Trophoblast cell (in vitro differentiated cells and primary cell): ENCODE measurements around the gene CAPN2.

Source experiments
- DNase-seq, 2 donors: peaks; one replicate each; pipeline ENCODE4 v3.0.0-alpha.2; 2016
- H2AFZ ChIP-seq: 2 replicates; pipeline ENCODE4 v1.6.1; 2013; ENCODE audit warnings: low read length, moderate library complexity, mild to moderate bottlenecking; ENCODE audit not compliant: insufficient read depth, poor library complexity
- H2AK5ac ChIP-seq: 2 replicates; pipeline ENCODE4 v1.6.1; 2013; ENCODE audit warnings: mild to moderate bottlenecking, low read length
- H2BK120ac ChIP-seq: 2 replicates; pipeline ENCODE4 v1.6.1; 2013; ENCODE audit warnings: low read length, mild to moderate bottlenecking, moderate library complexity; ENCODE audit not compliant: insufficient read depth, poor library complexity
- H2BK12ac ChIP-seq: 2 replicates; pipeline ENCODE4 v1.6.1; 2013; ENCODE audit warnings: mild to moderate bottlenecking, low read length, moderate library complexity
- H2BK5ac ChIP-seq: 2 replicates; pipeline ENCODE4 v1.6.1; 2013; ENCODE audit warnings: low read length, low read depth, moderate library complexity, mild to moderate bottlenecking; ENCODE audit not compliant: poor library complexity
- H3K14ac ChIP-seq: 2 replicates; pipeline ENCODE4 v1.6.1; 2013; ENCODE audit warnings: mild to moderate bottlenecking, low read length
- H3K18ac ChIP-seq: 2 replicates; pipeline ENCODE4 v1.6.1; 2013; ENCODE audit warnings: mild to moderate bottlenecking, low read length
- H3K23ac ChIP-seq: 2 replicates; pipeline ENCODE4 v1.6.1; 2013; ENCODE audit warnings: low read length
- H3K27ac ChIP-seq: 2 replicates; pipeline ENCODE4 v1.5.1; 2013; ENCODE audit warnings: low read depth, mild to moderate bottlenecking, inconsistent platforms, low read length, moderate library complexity
- H3K27me3 ChIP-seq: 2 replicates; pipeline ENCODE4 v1.6.1; 2013; ENCODE audit warnings: inconsistent platforms, mild to moderate bottlenecking, low read length, moderate library complexity; ENCODE audit not compliant: insufficient read depth
- H3K36me3 ChIP-seq, 2 experiments: 1 replicate in 1 of 2; 2 replicates in 1 of 2; pipeline ENCODE4 v1.6.1; 2013; ENCODE audit warnings: low read length in 2 of 2, mild to moderate bottlenecking in 2 of 2, moderate library complexity in 1 of 2; ENCODE audit not compliant: insufficient read depth in 2 of 2, control insufficient read depth in 1 of 2
- H3K4ac ChIP-seq: 2 replicates; pipeline ENCODE4 v1.6.1; 2013; ENCODE audit warnings: low read depth, mild to moderate bottlenecking, low read length, moderate library complexity
- H3K4me1 ChIP-seq, 2 experiments: 1 replicate in 1 of 2; 2 replicates in 1 of 2; pipeline ENCODE4 v1.6.1; 2013; ENCODE audit warnings: low read length in 2 of 2, mild to moderate bottlenecking in 2 of 2, moderate library complexity in 1 of 2; ENCODE audit not compliant: insufficient read depth in 2 of 2, control insufficient read depth in 1 of 2
- H3K4me2 ChIP-seq: 2 replicates; pipeline ENCODE4 v1.6.1; 2013; ENCODE audit warnings: inconsistent platforms, mild to moderate bottlenecking, low read length, moderate library complexity
- H3K4me3 ChIP-seq: 2 replicates; pipeline ENCODE4 v1.5.1; 2013; ENCODE audit warnings: mild to moderate bottlenecking, low read depth, low read length, inconsistent platforms
- H3K79me1 ChIP-seq: one replicate; pipeline ENCODE4 v1.6.1; 2013; ENCODE audit warnings: low read length
- H3K79me2 ChIP-seq: 2 replicates; pipeline ENCODE4 v1.6.1; 2013; ENCODE audit warnings: low read length, mild to moderate bottlenecking; ENCODE audit not compliant: control insufficient read depth, insufficient read depth, poor library complexity
- H3K9ac ChIP-seq: 2 replicates; pipeline ENCODE4 v1.6.1; 2013; ENCODE audit warnings: mild to moderate bottlenecking, low read length
- H3K9me3 ChIP-seq: 2 replicates; pipeline ENCODE4 v1.6.1; 2013; ENCODE audit warnings: low read depth, mild to moderate bottlenecking, control low read depth, inconsistent platforms, low read length; ENCODE audit not compliant: insufficient read depth
- H4K12ac ChIP-seq: 2 replicates; pipeline ENCODE4 v1.6.1; 2013; ENCODE audit warnings: low read depth, mild to moderate bottlenecking, low read length, moderate library complexity
- H4K8ac ChIP-seq: 2 replicates; pipeline ENCODE4 v1.6.1; 2013; ENCODE audit warnings: low read depth, mild to moderate bottlenecking, low read length, moderate library complexity
- H4K91ac ChIP-seq: one replicate; pipeline ENCODE4 v1.6.1; 2013; ENCODE audit warnings: low read depth, mild to moderate bottlenecking, low read length, moderate library complexity
- WGBS: extraction: QIAGEN DNeasy Blood & Tissue Kit; methylation state at CpG from one replicate; pipeline ENCODE4 v1.1.7; 2013; ENCODE audit warnings: missing lambda C conversion rate; ENCODE audit not compliant: insufficient read length, insufficient coverage; ENCODE audit errors: extremely low coverage; 5-methylcytosine and 5-hydroxymethylcytosine counted together

Gene CAPN2

DNA sequence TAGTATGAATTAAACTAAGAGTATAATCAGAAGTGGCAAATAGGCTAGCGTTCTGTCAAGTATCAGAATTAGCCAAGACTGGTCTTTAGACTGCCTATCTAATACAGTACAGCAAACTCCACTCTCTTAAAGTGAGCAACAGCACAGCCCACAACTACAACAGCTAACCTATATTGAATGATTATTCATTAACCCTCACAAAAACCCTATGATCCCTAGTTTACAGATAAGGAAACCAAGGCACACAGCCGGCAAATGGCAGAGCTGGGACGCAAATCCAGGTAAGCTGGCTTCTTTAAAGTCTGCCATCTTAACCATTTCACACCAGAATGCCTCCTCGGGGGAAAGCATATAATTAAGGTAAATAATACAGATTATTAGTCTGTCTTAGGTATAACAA is 81.4 kb downstream of the CAPN2 start:
- Histone ChIP-seq H4K8ac (no peak overlapping the region), H4K12ac (no peak overlapping the region), H3K14ac (no peak overlapping the region), H3K79me2 (peaks cover 2% of the 10 kb centered on the region), H3K23ac (no peak overlapping the region), H3K79me1 (no peaks in the 10 kb centered on the region), H3K18ac (no peak overlapping the region), H2BK12ac (no peak overlapping the region), H3K27me3 (no peaks in the 10 kb centered on the region), H2BK5ac (no peak overlapping the region), H3K4me3 (no peak overlapping the region), H4K91ac (no peak overlapping the region), H3K4me2 (no peak overlapping the region), H3K9ac (no peak overlapping the region), H3K36me3 (peaks cover 30 to 38% of the 10 kb centered on the region in 2 experiments), H2AFZ (no peak overlapping the region), H3K4ac (no peak overlapping the region), H2AK5ac (no peak overlapping the region), H2BK120ac (no peak overlapping the region), H3K9me3 (no peaks in the 10 kb centered on the region), H3K27ac (no peak overlapping the region), H3K4me1 (no peaks in the 10 kb centered on the region)
- WGBS, result no CpG with 5 or more reads among the region's 4 CpGs
- DNase-seq, result no peak

GRCh38 chr1:223794136-223794880 is 82.0 kb downstream of the CAPN2 start:
- Histone ChIP-seq H3K14ac (no peak overlapping the region), H3K27me3 (no peaks in the 10 kb centered on the region), H3K4me2 (no peak overlapping the region), H3K4me3 (no peak overlapping the region), H3K79me1 (no peaks in the 10 kb centered on the region), H3K4ac (no peak overlapping the region), H3K9me3 (no peaks in the 10 kb centered on the region), H2AK5ac (no peak overlapping the region), H4K91ac (no peak overlapping the region), H2BK5ac (no peak overlapping the region), H3K18ac (no peak overlapping the region), H3K4me1 (no peaks in the 10 kb centered on the region), H4K12ac (no peak overlapping the region), H2BK120ac (no peak overlapping the region), H3K79me2 (peaks cover 2% of the 10 kb centered on the region), H3K27ac (no peak overlapping the region), H4K8ac (no peak overlapping the region), H3K36me3 (peaks cover 32 to 40% of the 10 kb centered on the region in 2 experiments), H2BK12ac (no peak overlapping the region), H2AFZ (no peak overlapping the region), H3K9ac (no peak overlapping the region), H3K23ac (no peak overlapping the region)
- no CpG with 5 or more reads among the region's 9 CpGs for WGBS
- no peak for DNase-seq

DNA sequence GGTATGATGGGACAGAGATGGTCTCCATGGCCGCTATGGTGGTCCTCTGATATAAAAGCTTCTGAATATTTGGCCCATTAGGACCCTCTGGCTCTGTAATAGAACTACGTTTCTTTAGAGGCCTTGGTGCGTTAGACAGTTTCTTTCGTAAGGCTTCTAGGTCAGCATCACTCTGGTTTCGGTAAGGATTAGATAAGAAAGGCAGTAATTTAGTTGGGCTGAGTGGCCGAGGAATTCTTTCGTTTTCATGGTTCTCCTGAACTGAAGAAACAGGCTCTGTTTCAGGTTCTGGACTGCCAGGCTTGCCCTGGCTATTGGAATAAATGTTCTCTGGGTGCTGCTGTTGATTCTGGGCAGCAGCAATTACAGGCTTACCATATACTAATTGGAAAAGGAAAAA is 83.9 kb downstream of the CAPN2 start:
- Histone ChIP-seq H3K9ac (no peak overlapping the region), H4K91ac (no peak overlapping the region), H4K12ac (no peak overlapping the region), H3K9me3 (no peaks in the 10 kb centered on the region), H3K14ac (no peak overlapping the region), H2BK120ac (no peak overlapping the region), H3K4ac (no peak overlapping the region), H3K4me1 (no peaks in the 10 kb centered on the region), H3K36me3 (peaks cover 30 to 45% of the 10 kb centered on the region in 2 experiments), H3K27me3 (no peaks in the 10 kb centered on the region), H2AK5ac (no peak overlapping the region), H4K8ac (no peak overlapping the region), H2BK12ac (no peak overlapping the region), H2BK5ac (no peak overlapping the region), H3K79me2 (peaks cover 2% of the 10 kb centered on the region), H2AFZ (no peak overlapping the region), H3K79me1 (no peaks in the 10 kb centered on the region), H3K4me2 (no peak overlapping the region), H3K4me3 (no peak overlapping the region), H3K18ac (no peak overlapping the region), H3K27ac (no peak overlapping the region), H3K23ac (no peak overlapping the region)
- no CpG with 5 or more reads among the region's 7 CpGs for WGBS
- no peak for DNase-seq

DNA sequence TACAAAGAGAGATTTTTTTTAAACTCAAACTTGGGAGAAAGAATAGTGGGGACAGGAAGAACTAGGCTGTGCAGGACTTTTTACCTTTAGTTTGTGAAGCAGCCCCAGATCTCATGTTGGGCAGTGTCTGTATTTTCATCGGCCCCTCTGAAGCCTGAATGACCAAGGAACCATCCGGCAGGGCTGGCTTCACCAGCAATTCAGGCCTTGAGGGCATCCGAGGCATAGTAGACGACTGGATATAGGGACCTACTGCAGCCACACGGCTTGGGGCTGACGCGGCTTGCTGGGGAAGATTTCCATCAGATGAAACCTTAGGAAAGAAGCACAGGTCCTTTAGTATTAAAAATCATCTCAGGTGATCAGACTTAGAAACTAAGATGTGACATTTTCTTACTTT is 89.7 kb downstream of the CAPN2 start:
- peaks cover 29 to 57% of the 10 kb centered on the region in 2 experiments for H3K36me3 ChIP-seq
- no peaks in the 10 kb centered on the region for H3K4me1 ChIP-seq
- H3K4me2 ChIP-seq, result no peak overlapping the region
- H4K8ac ChIP-seq, result no peak overlapping the region
- no peak overlapping the region for H4K91ac ChIP-seq
- no peak overlapping the region for H2AK5ac ChIP-seq
- no CpG with 5 or more reads among the region's 7 CpGs for WGBS
- no peak overlapping the region for H2AFZ ChIP-seq
- no peak overlapping the region for H3K27ac ChIP-seq
- no peaks in the 10 kb centered on the region for H3K27me3 ChIP-seq
- no peak overlapping the region for H2BK5ac ChIP-seq
- peak overlapping the region; percentile 75 for H3K18ac ChIP-seq
- H3K4me3 ChIP-seq, result no peak overlapping the region
- no peak overlapping the region for H3K14ac ChIP-seq
- no peak overlapping the region for H2BK12ac ChIP-seq
- no peaks in the 10 kb centered on the region for H3K79me1 ChIP-seq
- H3K9ac ChIP-seq, result no peak overlapping the region
- no peaks in the 10 kb centered on the region for H3K9me3 ChIP-seq
- H3K23ac ChIP-seq, result no peak overlapping the region
- no peak overlapping the region for H4K12ac ChIP-seq
- no peak overlapping the region for H2BK120ac ChIP-seq
- H3K79me2 ChIP-seq, result peaks cover 2% of the 10 kb centered on the region
- H3K4ac ChIP-seq, result peak overlapping the region; percentile 36
- peak in 1 of 2 donors; percentile 48 for DNase-seq
